Transverse colon (tissue), 4 donors: ENCODE results near the gene PPP1R27.

Source experiments
- EP300 ChIP-seq: sonication (generic); formaldehyde crosslinking; IDR thresholded peaks from one replicate; pipeline ENCODE4 v1.6.1; 2017; ENCODE audit warnings: antibody characterized with exemption, low read depth
- POLR2A ChIP-seq: fragments of 450-650 bp; IDR thresholded peaks from one replicate; pipeline ENCODE4 v1.6.1; 2016; ENCODE audit warnings: antibody characterized with exemption, mild to moderate bottlenecking, moderate library complexity
- POLR2AphosphoS5 ChIP-seq, 3 donors: sonication (generic); formaldehyde crosslinking; IDR thresholded peaks; one replicate each; pipeline ENCODE4 v1.6.1; 2016; ENCODE audit warnings: antibody characterized with exemption in 3 of 3
- TF ChIP-seq, protein P1 (sequence below), 5 experiments: fragments of 200-600 bp in 3 of 5; fragments of 450-650 bp in 2 of 5; sonication (generic) in 3 of 5; IDR thresholded peaks; 1 replicate in 2 of 5; 2 replicates in 3 of 5; pipeline ENCODE4 v1.5.1; 2016 to 2017; ENCODE audit warnings: antibody characterized with exemption in 5 of 5, inconsistent platforms in 3 of 5, mild to moderate bottlenecking in 2 of 5, moderate library complexity in 1 of 5

DNA sequence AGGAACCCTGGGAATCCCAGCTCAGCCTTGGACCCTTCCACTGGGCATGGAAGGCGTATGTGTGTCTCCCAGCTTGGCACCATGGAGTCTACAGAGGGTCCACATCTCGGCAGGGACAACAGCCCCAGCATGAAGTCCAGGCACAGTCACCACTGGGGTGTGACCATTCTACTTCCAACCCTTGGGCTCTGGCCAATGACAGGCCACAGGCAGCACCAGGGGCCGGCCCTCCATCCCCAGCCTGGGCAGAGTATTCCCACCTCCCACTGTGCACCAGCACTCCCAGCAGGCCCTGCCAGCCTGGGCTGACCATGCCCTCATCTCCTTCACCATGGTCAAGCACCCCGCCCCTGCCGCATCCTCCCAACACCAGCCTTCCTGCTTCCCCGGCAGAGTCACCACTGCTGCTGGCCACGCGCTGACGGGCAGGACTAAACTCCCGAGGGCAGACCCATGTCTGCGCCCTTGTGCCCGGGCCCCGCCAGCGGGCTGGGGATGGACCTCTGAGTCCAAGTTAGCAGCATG is 9.5 kb upstream of the PPP1R27 start:
- TF ChIP-seq, protein P1, sequence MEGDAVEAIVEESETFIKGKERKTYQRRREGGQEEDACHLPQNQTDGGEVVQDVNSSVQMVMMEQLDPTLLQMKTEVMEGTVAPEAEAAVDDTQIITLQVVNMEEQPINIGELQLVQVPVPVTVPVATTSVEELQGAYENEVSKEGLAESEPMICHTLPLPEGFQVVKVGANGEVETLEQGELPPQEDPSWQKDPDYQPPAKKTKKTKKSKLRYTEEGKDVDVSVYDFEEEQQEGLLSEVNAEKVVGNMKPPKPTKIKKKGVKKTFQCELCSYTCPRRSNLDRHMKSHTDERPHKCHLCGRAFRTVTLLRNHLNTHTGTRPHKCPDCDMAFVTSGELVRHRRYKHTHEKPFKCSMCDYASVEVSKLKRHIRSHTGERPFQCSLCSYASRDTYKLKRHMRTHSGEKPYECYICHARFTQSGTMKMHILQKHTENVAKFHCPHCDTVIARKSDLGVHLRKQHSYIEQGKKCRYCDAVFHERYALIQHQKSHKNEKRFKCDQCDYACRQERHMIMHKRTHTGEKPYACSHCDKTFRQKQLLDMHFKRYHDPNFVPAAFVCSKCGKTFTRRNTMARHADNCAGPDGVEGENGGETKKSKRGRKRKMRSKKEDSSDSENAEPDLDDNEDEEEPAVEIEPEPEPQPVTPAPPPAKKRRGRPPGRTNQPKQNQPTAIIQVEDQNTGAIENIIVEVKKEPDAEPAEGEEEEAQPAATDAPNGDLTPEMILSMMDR (IDR thresholded peaks at IDR 0.05), result no peak
- TF ChIP-seq POLR2A, result no peak
- TF ChIP-seq EP300, result no peak
- no peak for TF ChIP-seq POLR2AphosphoS5 (IDR thresholded peaks at IDR 0.05)
